Dedifferentiated amniotic fluid mesenchymal stem cell (primary cell): ENCODE results near the gene SEC24C.
"Not testable (repeated sequence)": the region's sequence is repeated elsewhere in the genome, so short reads cannot be mapped to it uniquely, and the experiment has no call there.

Experiments
- DNase-seq: peaks from one replicate; pipeline ENCODE4 v3.0.0-alpha.2; 2016; ENCODE audit errors: extremely low spot score

The SEC24C gene

GRCh38 chr10:73772281-73773151 is 28.3 kb downstream of the SEC24C start:
- peak; percentile 61 for DNase-seq

GRCh38 chr10:73773152-73773879 is 29.1 kb downstream of the SEC24C start:
- no peak for DNase-seq

- no peak for DNase-seq
Measured at GRCh38 chr10:73774637-73775036, 30.5 kb downstream of the SEC24C start.

GRCh38 chr10:73779018-73779417 is 34.8 kb downstream of the SEC24C start:
- no peak for DNase-seq

- no peak for DNase-seq
Measured at GRCh38 chr10:73779539-73780197, 35.5 kb downstream of the SEC24C start.

DNA sequence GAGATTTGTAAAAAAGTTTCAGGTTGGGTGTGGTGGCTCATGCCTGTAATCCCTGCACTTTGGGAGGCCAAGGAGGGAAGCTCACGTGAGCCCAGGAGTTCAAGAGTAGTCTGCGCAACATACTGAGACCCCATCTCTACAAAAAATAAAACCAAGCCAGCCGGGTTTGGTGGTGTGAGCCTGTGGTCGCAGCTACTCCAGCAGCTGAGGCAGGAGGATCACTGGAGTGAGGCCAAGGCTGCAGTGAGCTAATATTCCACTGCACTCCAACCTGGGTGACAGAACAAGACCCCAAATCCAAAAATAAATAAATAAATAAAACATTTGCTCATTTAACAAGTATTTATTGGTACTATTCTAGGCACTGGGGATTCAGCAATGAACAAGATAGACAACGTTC is 36.1 kb downstream of the SEC24C start:
- DNase-seq, result no peak

DNA sequence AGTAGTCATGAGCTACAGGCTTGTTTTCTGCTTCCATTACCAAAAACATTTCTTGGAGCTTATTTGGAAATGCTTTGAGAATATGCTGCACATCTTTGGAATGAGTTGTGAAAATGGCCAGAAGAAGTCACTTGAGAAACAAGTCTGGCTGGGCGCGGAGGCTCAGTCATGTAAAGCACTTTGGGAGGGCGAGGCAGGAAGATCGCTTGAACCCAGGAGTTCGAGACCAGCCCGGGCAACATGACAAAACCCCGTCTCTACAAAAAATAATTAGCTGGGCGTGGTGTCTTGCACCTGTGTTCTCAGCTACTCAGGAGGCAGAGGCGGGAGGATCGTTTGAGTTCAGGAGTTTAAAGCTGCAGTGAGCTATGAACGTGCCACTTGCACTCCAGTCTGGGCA is 36.8 kb downstream of the SEC24C start:
- no peak for DNase-seq

DNA sequence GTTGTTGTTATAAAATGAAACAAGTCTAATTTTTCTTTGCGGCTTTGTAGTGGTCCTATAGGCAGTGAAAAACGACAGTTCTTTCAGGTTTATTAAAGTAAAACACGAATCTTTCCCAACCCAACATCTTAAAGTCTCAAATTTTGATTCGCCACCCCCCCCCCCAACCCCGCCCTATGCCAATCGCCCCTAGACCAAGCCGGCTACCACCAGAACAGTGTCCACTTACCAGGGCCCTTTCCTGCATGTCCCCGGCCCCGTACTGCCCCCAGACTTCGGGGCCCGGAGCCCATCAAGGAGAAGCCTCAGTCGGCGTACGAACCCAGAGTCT is 37.3 kb downstream of the SEC24C start:
- no peak for DNase-seq

DNA sequence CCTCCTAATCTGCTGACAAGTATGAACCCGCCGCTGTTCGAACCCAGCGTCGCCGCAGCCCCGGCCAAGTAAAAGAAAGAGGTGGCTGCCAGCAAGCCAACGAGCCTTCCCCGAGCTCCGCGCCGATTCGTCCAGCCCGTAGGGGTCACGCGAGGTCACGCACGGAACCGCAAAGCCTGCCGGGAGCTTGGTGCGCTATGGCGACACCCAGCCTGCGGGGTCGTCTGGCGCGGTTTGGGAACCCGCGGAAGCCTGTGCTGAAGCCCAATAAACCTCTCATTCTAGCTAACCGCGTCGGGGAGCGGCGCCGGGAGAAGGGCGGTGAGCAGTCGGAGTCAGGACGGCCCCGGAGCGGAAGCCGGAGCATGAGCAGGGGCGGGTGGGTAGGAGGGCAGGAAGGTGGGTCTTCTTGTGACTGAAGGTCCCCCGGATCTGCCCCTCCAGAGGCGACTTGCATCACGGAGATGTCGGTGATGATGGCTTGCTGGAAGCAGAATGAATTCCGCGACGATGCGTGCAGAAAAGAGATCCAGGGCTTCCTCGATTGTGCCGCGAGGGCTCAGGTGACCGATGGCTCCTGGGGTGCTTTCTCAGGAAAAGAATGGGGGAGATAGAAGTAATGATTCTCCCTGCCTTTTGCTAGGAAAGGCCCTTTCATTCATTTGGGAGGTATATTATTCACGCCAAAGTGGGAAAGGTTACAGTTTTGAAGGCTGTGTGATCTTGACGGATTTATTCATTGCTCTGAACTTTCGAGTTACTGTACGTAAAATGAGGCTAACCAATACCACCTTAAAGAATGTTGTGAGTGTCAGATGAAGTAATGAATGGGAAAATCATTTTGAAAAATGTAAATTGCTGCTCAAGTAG is 37.9 kb downstream of the SEC24C start, which contains the start of gene CHCHD1:
Gene CHCHD1 (plus strand): TSS at position 170 of the 870 bp plus-strand sequence. CDS start 28 bp downstream, at position 198.
- DNase-seq, result peak; percentile 85

GRCh38 chr10:73782749-73783085 is 38.5 kb downstream of the SEC24C start:
- DNase-seq, result no peak

GRCh38 chr10:73785211-73785720 is 41.1 kb downstream of the SEC24C start, which contains the start of gene ZSWIM8:
TSS of gene ZSWIM8 (plus strand) at chr10:73785606. CDS start at chr10:73785879, 273 bp downstream.
- DNase-seq, result peak; percentile 96

DNA sequence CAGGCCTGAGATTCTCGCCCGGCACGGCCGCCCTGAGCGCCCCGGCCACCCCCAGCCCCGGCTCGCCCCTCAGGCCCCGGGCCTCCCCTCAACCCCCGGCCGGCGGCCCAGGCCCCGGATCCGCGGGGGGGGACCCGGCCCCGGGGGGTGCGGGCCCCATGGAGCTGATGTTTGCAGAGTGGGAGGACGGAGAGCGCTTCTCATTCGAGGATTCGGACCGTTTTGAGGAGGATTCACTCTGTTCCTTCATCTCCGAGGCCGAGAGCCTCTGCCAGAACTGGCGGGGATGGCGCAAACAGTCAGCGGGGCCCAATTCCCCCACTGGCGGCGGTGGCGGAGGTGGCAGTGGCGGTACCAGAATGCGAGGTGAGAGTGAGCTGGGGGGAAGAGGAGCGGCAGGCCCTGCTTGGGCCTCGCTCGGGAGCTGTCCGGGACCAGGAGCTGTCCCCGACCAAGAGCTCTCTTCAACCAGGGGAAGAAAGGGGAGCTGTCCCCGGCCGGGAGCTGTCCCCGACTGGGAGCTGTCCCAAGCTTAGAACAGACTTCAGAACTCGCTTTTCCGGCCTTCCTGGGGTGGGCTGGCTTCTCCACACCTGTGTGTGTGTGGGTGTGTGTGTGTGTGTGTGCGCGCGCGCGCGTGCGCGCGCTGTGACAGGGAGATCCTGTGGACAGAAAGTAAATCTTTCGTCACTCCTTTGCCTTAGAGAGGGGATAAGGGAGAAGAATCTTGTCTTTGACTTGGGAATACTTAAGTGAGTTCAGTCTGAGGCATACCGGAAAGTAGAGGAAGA is 41.7 kb downstream of the SEC24C start:
- DNase-seq, result no peak

DNA sequence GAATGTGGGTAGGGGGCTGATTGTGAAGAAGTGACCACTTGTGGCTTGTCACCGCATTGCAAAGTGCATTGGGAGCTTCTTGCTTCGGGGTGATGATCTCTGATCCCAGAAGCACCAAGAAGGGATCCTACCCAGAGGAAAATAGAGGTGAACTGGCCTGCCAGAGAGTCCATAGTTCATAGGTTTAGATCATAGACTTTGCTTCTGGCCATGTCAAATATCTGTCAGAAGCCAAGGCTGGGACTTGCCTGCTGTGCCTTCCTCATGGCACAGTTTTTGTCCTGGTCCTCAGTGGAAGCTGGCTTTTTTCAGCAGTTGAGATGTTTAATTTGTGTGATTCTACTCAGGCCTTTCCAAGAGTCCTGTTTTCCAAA is 42.3 kb downstream of the SEC24C start:
- no peak for DNase-seq

DNA sequence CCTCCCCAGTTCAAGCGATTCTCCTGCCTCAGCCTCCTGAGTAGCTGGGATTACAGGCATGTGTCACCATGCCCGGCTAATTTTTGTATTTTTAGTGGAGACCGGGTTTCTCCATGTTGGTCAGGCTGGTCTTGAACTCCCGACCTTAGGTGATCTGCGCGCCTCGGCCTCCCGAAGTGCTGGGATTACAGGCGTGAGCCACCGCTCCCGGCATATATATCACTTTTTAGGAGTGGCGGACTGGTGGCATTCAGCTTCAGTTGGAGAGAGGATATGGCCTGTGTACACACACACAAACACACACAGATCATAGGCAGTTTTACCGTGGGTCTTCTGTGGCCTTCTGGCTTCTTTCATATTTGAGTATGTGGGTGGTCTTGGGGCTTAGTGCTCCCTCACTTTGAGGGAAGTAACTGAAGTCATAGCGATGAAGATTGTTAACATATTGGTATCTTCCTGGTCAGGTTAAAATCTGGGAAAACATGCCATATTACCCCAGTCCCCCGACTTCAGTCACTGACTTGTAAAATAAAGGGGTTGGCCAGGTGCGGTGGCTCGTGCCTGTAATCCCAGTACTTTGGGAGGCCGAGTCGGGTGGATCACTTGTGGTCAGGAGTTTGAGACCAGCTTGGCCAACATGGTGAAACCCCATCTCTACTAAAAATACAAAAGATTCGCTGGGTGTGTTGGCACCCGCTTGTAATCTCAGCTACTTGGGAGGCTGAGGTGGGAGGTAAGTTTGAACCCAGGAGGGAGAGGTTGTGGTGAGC is 43.0 kb downstream of the SEC24C start:
- not testable (repeated sequence) for DNase-seq

- no peak for DNase-seq
Measured at GRCh38 chr10:73788864-73789658, 44.9 kb downstream of the SEC24C start.

DNA sequence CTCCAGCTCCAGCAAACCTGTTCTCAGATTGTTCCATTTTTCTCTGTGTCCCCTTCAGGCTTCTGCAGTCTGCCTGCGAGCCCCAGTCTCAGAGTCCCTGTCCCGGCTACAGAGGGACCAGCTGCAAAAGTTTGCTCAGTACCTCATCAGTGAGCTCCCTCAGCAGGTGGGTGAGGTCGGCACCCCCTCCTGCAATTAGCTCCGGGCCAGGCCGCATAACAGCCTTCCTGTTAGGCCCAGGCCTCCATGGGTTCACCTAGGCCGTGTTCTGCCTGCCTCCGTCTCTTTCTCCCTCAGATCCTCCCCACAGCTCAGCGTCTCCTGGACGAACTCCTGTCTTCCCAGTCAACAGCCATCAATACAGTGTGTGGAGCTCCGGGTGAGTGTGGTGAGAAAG is 45.5 kb downstream of the SEC24C start:
- DNase-seq, result no peak

GRCh38 chr10:73790886-73791625 is 46.9 kb downstream of the SEC24C start:
- no peak for DNase-seq

DNA sequence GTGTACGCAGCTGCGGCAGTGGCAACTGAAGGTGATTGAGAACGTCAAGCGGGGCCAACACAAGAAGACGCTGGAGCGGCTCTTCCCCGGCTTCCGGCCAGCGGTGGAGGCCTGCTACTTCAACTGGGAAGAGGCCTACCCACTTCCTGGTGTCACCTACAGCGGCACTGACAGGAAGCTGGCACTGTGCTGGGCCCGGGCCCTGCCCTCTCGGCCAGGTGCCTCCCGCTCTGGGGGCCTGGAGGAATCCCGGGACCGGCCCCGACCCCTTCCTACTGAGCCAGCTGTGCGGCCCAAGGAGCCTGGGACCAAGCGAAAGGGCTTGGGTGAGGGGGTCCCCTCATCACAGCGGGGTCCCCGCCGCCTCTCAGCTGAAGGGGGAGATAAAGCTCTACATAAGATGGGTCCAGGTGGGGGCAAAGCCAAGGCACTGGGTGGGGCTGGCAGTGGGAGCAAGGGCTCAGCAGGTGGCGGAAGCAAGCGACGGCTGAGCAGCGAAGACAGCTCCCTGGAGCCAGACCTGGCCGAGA is 47.8 kb downstream of the SEC24C start:
- no peak for DNase-seq
